NB4 (cell line): ENCODE measurements around the gene GPX4.

ENCODE experiments used
- TF ChIP-seq, protein P1 (sequence below): IDR thresholded peaks from 2 replicates; pipeline ENCODE4 v1.6.1; 2011; ENCODE audit warnings: low read depth, low read length
- TF ChIP-seq, protein P2 (sequence below): IDR thresholded peaks from one replicate; pipeline ENCODE4 v1.5.1; 2012; ENCODE audit warnings: low read depth, low read length

DNA sequence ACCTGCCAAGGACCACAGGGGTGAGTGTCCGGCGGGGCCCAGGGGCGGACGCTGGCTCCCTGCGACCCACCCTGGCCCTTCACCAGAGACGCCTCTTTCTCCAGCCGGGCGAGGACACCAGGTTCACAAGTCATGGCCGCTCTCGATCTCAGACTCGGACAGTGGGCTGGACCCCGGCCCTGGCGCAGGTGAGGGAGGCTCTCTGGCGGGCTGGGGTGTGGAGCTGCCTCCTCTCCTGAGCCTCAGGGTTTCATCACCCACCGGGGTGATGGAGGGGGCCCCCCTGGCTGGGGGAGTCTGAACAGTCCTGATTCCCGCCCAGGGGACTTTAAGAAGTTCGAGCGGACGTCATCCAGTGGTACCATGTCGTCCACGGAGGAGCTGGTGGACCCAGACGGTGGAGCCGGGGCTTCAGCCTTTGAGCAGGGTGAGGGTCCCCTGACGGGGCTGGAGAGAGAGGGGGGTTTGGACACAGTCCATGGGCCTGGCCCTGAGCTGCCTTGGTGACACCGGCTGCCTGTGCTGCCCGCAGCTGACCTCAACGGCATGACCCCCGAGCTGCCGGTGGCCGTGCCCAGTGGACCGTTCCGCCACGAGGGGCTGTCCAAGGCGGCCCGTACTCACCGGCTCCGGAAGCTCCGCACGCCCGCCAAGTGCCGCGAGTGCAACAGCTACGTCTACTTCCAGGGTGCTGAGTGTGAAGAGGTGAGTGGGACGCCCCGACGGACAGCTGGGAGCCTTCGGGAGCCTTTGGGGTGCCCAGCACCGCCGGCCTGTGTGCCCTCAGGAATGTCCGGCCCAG, 23.2 kb upstream of the GPX4 start:
- TF ChIP-seq, protein P1, sequence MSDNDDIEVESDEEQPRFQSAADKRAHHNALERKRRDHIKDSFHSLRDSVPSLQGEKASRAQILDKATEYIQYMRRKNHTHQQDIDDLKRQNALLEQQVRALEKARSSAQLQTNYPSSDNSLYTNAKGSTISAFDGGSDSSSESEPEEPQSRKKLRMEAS: no peak
- TF ChIP-seq, protein P2, sequence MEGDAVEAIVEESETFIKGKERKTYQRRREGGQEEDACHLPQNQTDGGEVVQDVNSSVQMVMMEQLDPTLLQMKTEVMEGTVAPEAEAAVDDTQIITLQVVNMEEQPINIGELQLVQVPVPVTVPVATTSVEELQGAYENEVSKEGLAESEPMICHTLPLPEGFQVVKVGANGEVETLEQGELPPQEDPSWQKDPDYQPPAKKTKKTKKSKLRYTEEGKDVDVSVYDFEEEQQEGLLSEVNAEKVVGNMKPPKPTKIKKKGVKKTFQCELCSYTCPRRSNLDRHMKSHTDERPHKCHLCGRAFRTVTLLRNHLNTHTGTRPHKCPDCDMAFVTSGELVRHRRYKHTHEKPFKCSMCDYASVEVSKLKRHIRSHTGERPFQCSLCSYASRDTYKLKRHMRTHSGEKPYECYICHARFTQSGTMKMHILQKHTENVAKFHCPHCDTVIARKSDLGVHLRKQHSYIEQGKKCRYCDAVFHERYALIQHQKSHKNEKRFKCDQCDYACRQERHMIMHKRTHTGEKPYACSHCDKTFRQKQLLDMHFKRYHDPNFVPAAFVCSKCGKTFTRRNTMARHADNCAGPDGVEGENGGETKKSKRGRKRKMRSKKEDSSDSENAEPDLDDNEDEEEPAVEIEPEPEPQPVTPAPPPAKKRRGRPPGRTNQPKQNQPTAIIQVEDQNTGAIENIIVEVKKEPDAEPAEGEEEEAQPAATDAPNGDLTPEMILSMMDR: no peak
